Measurements from ENCODE around the gene FAM114A2. TPM values are rescaled to one million over a fixed set of nuclear protein-coding genes. Genes with fewer than 3 reads are reported as not detected.
A peak's percentile ranks its signal among the peaks of the same experiment; 100 is the strongest.

FAM114A2 gene
- total RNA-seq, 1 experiment from 2014 or later = 21.3 TPM

DNA sequence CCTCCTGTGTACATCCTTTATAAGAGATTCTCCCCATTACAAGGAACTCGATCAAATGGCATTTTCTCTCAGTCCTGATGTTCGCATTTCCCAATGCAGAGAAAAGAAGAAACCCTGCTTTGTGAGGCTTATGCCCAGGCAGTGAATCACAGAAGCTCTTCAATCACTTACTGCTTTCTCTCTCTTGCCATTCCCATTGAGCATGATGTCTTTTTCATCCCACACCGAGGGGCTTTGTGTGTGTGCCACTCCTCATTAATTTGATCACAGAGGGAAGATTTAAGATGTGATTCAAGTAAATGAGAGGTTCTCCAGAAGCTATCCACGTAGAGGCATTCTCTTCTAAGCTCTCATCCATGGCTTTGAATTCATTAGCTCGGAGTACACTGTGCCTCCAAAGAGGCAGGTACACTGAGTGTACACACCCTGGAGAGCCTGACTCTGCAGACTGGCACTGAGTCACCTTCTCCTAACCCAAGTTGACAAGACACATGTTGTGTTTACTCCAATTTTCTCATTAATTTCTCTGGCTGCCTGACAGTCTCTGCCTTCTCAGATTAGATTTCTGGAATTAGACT, 45.4 kb upstream of the FAM114A2 start:
- CTCF ChIA-PET = no interaction called here
- no peaks in the 10 kb centered on the region for H3K4me1 Mint-ChIP-seq (ENCODE audit: low read depth, unreplicated experiment)
- no peak for TF ChIP-seq CTCF (IDR thresholded peaks at IDR 0.05; ENCODE audit: unreplicated experiment)
- H3K4me3 Mint-ChIP-seq (ENCODE audit: low read depth, unreplicated experiment) = no peak overlapping the region
- no peaks in the 10 kb centered on the region for H3K9me3 Mint-ChIP-seq (ENCODE audit: low read depth, unreplicated experiment)
- peaks cover 39% of the 10 kb centered on the region for H3K27me3 Mint-ChIP-seq (ENCODE audit: unreplicated experiment)
- H3K36me3 Mint-ChIP-seq (ENCODE audit: insufficient read depth, unreplicated experiment) = no peaks in the 10 kb centered on the region
- H3K27ac Mint-ChIP-seq (ENCODE audit: unreplicated experiment) = no peak overlapping the region
- no TSS peak for BruUV-seq (replicated peaks)
- no peak for DNase-seq
- intact Hi-C loops (cut with micrococcal nuclease; ENCODE audit: unreplicated experiment) = no loop called here

DNA sequence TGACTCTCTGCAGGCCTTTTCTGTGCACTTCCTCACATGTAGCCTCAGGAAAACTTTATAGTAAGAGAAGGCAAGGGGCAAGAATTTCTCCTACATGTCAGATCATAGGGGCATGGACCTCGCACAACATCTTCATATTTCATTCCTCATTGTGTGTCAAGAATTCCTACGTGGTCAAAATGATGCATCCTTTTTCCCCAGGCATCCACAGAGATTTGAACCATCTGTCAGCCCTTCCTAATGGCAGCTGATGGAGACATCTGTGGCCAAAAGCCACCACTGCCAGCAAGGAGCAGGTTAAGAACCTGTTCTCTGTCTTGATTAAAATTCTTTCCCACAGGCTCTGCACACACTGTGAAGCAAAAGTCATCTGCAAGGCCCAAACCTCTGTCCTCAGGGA, 42.5 kb upstream of the FAM114A2 start:
- H3K4me1 Mint-ChIP-seq (ENCODE audit: low read depth, unreplicated experiment) = peaks cover 13% of the 10 kb centered on the region
- CTCF ChIA-PET = interaction anchor here (0.6 kb wide), 1 partner anchor 568 kb away, joined by 3 read pairs; no protein-coding TSS in a partner anchor
- no peak overlapping the region for H3K27ac Mint-ChIP-seq (ENCODE audit: unreplicated experiment)
- intact Hi-C loops (cut with micrococcal nuclease; ENCODE audit: unreplicated experiment) = no loop called here
- no peaks in the 10 kb centered on the region for H3K9me3 Mint-ChIP-seq (ENCODE audit: low read depth, unreplicated experiment)
- peaks cover 10% of the 10 kb centered on the region for H3K27me3 Mint-ChIP-seq (ENCODE audit: unreplicated experiment)
- BruUV-seq (replicated peaks) = no TSS peak
- no peaks in the 10 kb centered on the region for H3K36me3 Mint-ChIP-seq (ENCODE audit: insufficient read depth, unreplicated experiment)
- no peak overlapping the region for H3K4me3 Mint-ChIP-seq (ENCODE audit: low read depth, unreplicated experiment)
- TF ChIP-seq CTCF (IDR thresholded peaks at IDR 0.05; ENCODE audit: unreplicated experiment) = no peak
- no peak for DNase-seq

GRCh38 chr5:154078272-154078671, 39.6 kb upstream of the FAM114A2 start:
- H3K9me3 Mint-ChIP-seq (ENCODE audit: low read depth, unreplicated experiment) = no peaks in the 10 kb centered on the region
- no peak for DNase-seq
- BruUV-seq (replicated peaks) = no TSS peak
- CTCF ChIA-PET = no interaction called here
- peaks cover 13% of the 10 kb centered on the region for H3K4me1 Mint-ChIP-seq (ENCODE audit: low read depth, unreplicated experiment)
- no peak overlapping the region for H3K27ac Mint-ChIP-seq (ENCODE audit: unreplicated experiment)
- no peaks in the 10 kb centered on the region for H3K27me3 Mint-ChIP-seq (ENCODE audit: unreplicated experiment)
- intact Hi-C loops (cut with micrococcal nuclease; ENCODE audit: unreplicated experiment) = no loop called here
- H3K36me3 Mint-ChIP-seq (ENCODE audit: insufficient read depth, unreplicated experiment) = no peaks in the 10 kb centered on the region
- H3K4me3 Mint-ChIP-seq (ENCODE audit: low read depth, unreplicated experiment) = no peak overlapping the region
- no peak for TF ChIP-seq CTCF (IDR thresholded peaks at IDR 0.05; ENCODE audit: unreplicated experiment)

DNA sequence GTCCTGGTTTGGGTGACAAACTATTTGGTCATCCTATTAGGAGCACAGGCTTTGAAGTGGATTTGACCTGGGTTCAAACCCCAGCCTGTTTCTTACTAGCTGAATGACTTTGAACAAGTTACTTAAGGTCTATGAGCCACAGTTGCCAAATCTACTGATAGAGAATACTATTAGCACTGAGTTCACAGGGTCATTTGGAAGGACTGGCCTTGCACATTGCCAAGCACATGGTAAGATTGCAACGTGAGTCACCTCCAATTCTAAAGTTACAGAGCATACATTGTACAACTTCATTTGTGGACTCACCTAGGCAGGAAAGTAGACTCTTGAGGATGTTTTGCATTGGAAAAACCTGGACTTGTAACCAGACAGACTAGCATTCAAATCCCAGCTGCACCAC, 39.0 kb upstream of the FAM114A2 start:
- CTCF ChIA-PET = no interaction called here
- no peaks in the 10 kb centered on the region for H3K36me3 Mint-ChIP-seq (ENCODE audit: insufficient read depth, unreplicated experiment)
- H3K4me3 Mint-ChIP-seq (ENCODE audit: low read depth, unreplicated experiment) = no peak overlapping the region
- DNase-seq = peak; percentile 18
- no peaks in the 10 kb centered on the region for H3K27me3 Mint-ChIP-seq (ENCODE audit: unreplicated experiment)
- intact Hi-C loops (cut with micrococcal nuclease; ENCODE audit: unreplicated experiment) = no loop called here
- H3K9me3 Mint-ChIP-seq (ENCODE audit: low read depth, unreplicated experiment) = no peaks in the 10 kb centered on the region
- no peak for TF ChIP-seq CTCF (IDR thresholded peaks at IDR 0.05; ENCODE audit: unreplicated experiment)
- no TSS peak for BruUV-seq (replicated peaks)
- H3K4me1 Mint-ChIP-seq (ENCODE audit: low read depth, unreplicated experiment) = peaks cover 14% of the 10 kb centered on the region
- H3K27ac Mint-ChIP-seq (ENCODE audit: unreplicated experiment) = no peak overlapping the region

All from Calu3 (cell line).